SK-N-SH (cell line): Measurements from ENCODE around the gene MAP3K4.
"Not testable (repeated sequence)": the region's sequence is repeated elsewhere in the genome, so short reads cannot be mapped to it uniquely, and the experiment has no call there.

Experiments
- ELF1 ChIP-seq: IDR thresholded peaks from 2 replicates; pipeline ENCODE4 v1.4.0; 2012
- EP300 ChIP-seq, 2 experiments: IDR thresholded peaks; 2 replicates each; pipeline versions ENCODE4 v1.4.0 to v1.6.1; 2012; ENCODE audit warnings: borderline replicate concordance in 1 of 2, low read depth in 1 of 2, low read length in 1 of 2
- FOSL2 ChIP-seq: IDR thresholded peaks from 2 replicates; pipeline ENCODE4 v1.4.0; 2012; ENCODE audit warnings: low read depth, mild to moderate bottlenecking, moderate library complexity, borderline replicate concordance
- IRF3 ChIP-seq: fragments of 150-350 bp; IDR thresholded peaks from 2 replicates; pipeline ENCODE4 v1.6.1; 2016; ENCODE audit warnings: mild to moderate bottlenecking, low read depth, low read length
- MAX ChIP-seq: IDR thresholded peaks from 2 replicates; pipeline ENCODE4 v1.4.0; 2012; ENCODE audit warnings: low read depth
- MEF2A ChIP-seq: IDR thresholded peaks from 2 replicates; pipeline ENCODE4 v1.4.0; 2012; ENCODE audit warnings: low read depth, borderline replicate concordance
- POLR2AphosphoS5 ChIP-seq: IDR thresholded peaks from 2 replicates; pipeline ENCODE4 v1.6.1; 2012; ENCODE audit warnings: low read depth, low read length
- TAF1 ChIP-seq: IDR thresholded peaks from 2 replicates; pipeline ENCODE4 v1.6.1; 2012; ENCODE audit warnings: low read depth, mild to moderate bottlenecking, low read length, moderate library complexity, borderline replicate concordance
- USF1 ChIP-seq: IDR thresholded peaks from 2 replicates; pipeline ENCODE4 v1.4.0; 2012; ENCODE audit warnings: low read depth, borderline replicate concordance
- YY1 ChIP-seq: IDR thresholded peaks from 2 replicates; pipeline ENCODE4 v1.4.0; 2012; ENCODE audit warnings: low read depth, mild to moderate bottlenecking
- TF ChIP-seq, protein P1 (sequence below): fragments of 200-600 bp; sonication (generic); IDR thresholded peaks from 2 replicates; pipeline ENCODE4 v1.6.1; 2017; ENCODE audit warnings: antibody characterized with exemption, mild to moderate bottlenecking, moderate library complexity
- TF ChIP-seq, protein P2 (sequence below): IDR thresholded peaks from 2 replicates; pipeline ENCODE4 v1.6.1; 2012; ENCODE audit warnings: mild to moderate bottlenecking, low read depth, low read length, moderate library complexity

GRCh38 chr6:160983377-160983948 lies 8.1 kb upstream of the MAP3K4 start:
- TF ChIP-seq USF1; YY1; ELF1; TAF1; MEF2A; IRF3; POLR2AphosphoS5; FOSL2; EP300 (IDR thresholded peaks at IDR 0.05; ENCODE audit: borderline replicate concordance in 1 of 2, low read depth in 1 of 2, low read length in 1 of 2); MAX: not testable (repeated sequence)
- TF ChIP-seq, protein P1, sequence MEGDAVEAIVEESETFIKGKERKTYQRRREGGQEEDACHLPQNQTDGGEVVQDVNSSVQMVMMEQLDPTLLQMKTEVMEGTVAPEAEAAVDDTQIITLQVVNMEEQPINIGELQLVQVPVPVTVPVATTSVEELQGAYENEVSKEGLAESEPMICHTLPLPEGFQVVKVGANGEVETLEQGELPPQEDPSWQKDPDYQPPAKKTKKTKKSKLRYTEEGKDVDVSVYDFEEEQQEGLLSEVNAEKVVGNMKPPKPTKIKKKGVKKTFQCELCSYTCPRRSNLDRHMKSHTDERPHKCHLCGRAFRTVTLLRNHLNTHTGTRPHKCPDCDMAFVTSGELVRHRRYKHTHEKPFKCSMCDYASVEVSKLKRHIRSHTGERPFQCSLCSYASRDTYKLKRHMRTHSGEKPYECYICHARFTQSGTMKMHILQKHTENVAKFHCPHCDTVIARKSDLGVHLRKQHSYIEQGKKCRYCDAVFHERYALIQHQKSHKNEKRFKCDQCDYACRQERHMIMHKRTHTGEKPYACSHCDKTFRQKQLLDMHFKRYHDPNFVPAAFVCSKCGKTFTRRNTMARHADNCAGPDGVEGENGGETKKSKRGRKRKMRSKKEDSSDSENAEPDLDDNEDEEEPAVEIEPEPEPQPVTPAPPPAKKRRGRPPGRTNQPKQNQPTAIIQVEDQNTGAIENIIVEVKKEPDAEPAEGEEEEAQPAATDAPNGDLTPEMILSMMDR: not testable (repeated sequence)
- TF ChIP-seq, protein P2, sequence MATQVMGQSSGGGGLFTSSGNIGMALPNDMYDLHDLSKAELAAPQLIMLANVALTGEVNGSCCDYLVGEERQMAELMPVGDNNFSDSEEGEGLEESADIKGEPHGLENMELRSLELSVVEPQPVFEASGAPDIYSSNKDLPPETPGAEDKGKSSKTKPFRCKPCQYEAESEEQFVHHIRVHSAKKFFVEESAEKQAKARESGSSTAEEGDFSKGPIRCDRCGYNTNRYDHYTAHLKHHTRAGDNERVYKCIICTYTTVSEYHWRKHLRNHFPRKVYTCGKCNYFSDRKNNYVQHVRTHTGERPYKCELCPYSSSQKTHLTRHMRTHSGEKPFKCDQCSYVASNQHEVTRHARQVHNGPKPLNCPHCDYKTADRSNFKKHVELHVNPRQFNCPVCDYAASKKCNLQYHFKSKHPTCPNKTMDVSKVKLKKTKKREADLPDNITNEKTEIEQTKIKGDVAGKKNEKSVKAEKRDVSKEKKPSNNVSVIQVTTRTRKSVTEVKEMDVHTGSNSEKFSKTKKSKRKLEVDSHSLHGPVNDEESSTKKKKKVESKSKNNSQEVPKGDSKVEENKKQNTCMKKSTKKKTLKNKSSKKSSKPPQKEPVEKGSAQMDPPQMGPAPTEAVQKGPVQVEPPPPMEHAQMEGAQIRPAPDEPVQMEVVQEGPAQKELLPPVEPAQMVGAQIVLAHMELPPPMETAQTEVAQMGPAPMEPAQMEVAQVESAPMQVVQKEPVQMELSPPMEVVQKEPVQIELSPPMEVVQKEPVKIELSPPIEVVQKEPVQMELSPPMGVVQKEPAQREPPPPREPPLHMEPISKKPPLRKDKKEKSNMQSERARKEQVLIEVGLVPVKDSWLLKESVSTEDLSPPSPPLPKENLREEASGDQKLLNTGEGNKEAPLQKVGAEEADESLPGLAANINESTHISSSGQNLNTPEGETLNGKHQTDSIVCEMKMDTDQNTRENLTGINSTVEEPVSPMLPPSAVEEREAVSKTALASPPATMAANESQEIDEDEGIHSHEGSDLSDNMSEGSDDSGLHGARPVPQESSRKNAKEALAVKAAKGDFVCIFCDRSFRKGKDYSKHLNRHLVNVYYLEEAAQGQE: not testable (repeated sequence)
